Hepatocyte (in vitro differentiated cells): ENCODE data around the gene PRDX1. TPM values are rescaled to one million over a fixed set of nuclear protein-coding genes. Genes with fewer than 3 reads are reported as not detected.

Experiments
- DNase-seq: peaks from one replicate; pipeline ENCODE4 v3.0.0-alpha.2; 2016; ENCODE audit warnings: low spot score
- H2AFZ ChIP-seq: fragments of 200-600 bp; sonication (generic); 2 replicates; pipeline ENCODE4 v1.6.0; 2016; ENCODE audit warnings: antibody characterized with exemption, mild to moderate bottlenecking
- H3K27ac ChIP-seq: fragments of 200-600 bp; sonication (generic); 2 replicates; pipeline ENCODE4 v1.5.1; 2016; ENCODE audit warnings: mild to moderate bottlenecking
- H3K27me3 ChIP-seq: fragments of 200-600 bp; sonication (generic); 2 replicates; pipeline ENCODE4 v1.6.1; 2016
- H3K36me3 ChIP-seq: fragments of 200-600 bp; sonication (generic); replicated peaks from 2 replicates; pipeline ENCODE4 v1.5.1; 2016; ENCODE audit warnings: low read depth; ENCODE audit not compliant: insufficient read depth
- H3K4me1 ChIP-seq: fragments of 200-600 bp; sonication (generic); 2 replicates; pipeline ENCODE4 v1.5.1; 2016; ENCODE audit warnings: mild to moderate bottlenecking, moderate library complexity; ENCODE audit not compliant: insufficient read depth
- H3K4me2 ChIP-seq: fragments of 200-600 bp; sonication (generic); 2 replicates; pipeline ENCODE4 v1.6.0; 2016
- H3K4me3 ChIP-seq: fragments of 200-600 bp; sonication (generic); 2 replicates; pipeline ENCODE4 v1.5.1; 2016; ENCODE audit warnings: mild to moderate bottlenecking
- H3K79me2 ChIP-seq: fragments of 200-600 bp; sonication (generic); 2 replicates; pipeline ENCODE4 v1.6.0; 2017; ENCODE audit warnings: mild to moderate bottlenecking
- H3K9me2 ChIP-seq: fragments of 200-600 bp; sonication (generic); replicated peaks from 2 replicates; pipeline ENCODE4 v1.6.0; 2017; ENCODE audit warnings: mild to moderate bottlenecking; ENCODE audit not compliant: insufficient read depth
- H3K9me3 ChIP-seq: fragments of 200-600 bp; sonication (generic); 2 replicates; pipeline ENCODE4 v1.5.1; 2016; ENCODE audit warnings: low read depth, mild to moderate bottlenecking
- H4K20me1 ChIP-seq: fragments of 200-600 bp; sonication (generic); 2 replicates; pipeline ENCODE4 v1.6.0; 2016; ENCODE audit warnings: mild to moderate bottlenecking; ENCODE audit not compliant: insufficient read depth, poor library complexity, severe bottlenecking
- CTCF ChIP-seq: fragments of 200-600 bp; sonication (generic); IDR thresholded peaks from 2 replicates; pipeline ENCODE4 v1.5.1; 2016; ENCODE audit warnings: antibody characterized with exemption, mild to moderate bottlenecking; ENCODE audit not compliant: poor library complexity
- EZH2 ChIP-seq: fragments of 200-600 bp; sonication (generic); IDR thresholded peaks from 2 replicates; pipeline ENCODE4 v1.6.1; 2016; ENCODE audit warnings: antibody characterized with exemption, mild to moderate bottlenecking, borderline replicate concordance
- EZH2phosphoT487 ChIP-seq: fragments of 200-600 bp; sonication (generic); IDR thresholded peaks from one replicate; pipeline ENCODE4 v1.6.1; 2018; ENCODE audit warnings: antibody characterized with exemption, mild to moderate bottlenecking, low read depth, moderate library complexity; ENCODE audit not compliant: unreplicated experiment, severe bottlenecking
- WGBS: methylation state at CpG from one replicate; pipeline ENCODE4 v1.1.6; 2016; ENCODE audit warnings: low lambda C conversion rate; ENCODE audit errors: missing lambda C conversion rate; 5-methylcytosine and 5-hydroxymethylcytosine counted together
- polyA plus RNA-seq: library from polyadenylated mRNA; unstranded; fragments of >200 nt; fragmentation: Nextera tagmentation; extraction: Ambion mirVana; gene quantifications from 2 replicates; pipeline ENCODE4 v1.2.1, GENCODE V29; 2016
- total RNA-seq: library from RNA; depleted of rRNA; stranded (reverse); fragments of >200 nt; gene quantifications from 2 replicates; pipeline ENCODE4 v1.2.3, GENCODE V29; 2014

PRDX1 gene
- total and polyA plus RNA-seq, 2 experiments from 2014 or later = 523 to 660 TPM

GRCh38 chr1:45563843-45564242, 42.2 kb upstream of the PRDX1 start:
- Histone ChIP-seq H3K9me2 (no peaks in the 10 kb centered on the region), H2AFZ (no peak overlapping the region), H3K4me2 (no peak overlapping the region), H3K4me3 (no peak overlapping the region), H3K9me3 (no peaks in the 10 kb centered on the region), H3K79me2 (peaks cover 24% of the 10 kb centered on the region), H3K4me1 (no peaks in the 10 kb centered on the region), H3K27ac (peak overlapping the region; percentile 16), H3K27me3 (no peaks in the 10 kb centered on the region), H3K36me3 (no peaks in the 10 kb centered on the region), H4K20me1 (no peaks in the 10 kb centered on the region)
- TF ChIP-seq EZH2phosphoT487 (no peak), EZH2 (no peak)
- no peak for DNase-seq
- WGBS = 100% methylated on average over 2 of the region's 2 CpGs

GRCh38 chr1:45557422-45557944, 35.8 kb upstream of the PRDX1 start:
- peaks cover 3% of the 10 kb centered on the region for H3K4me1 ChIP-seq
- WGBS = 82% methylated on average over 3 of the region's 3 CpGs
- no peaks in the 10 kb centered on the region for H3K9me2 ChIP-seq
- no peaks in the 10 kb centered on the region for H3K27me3 ChIP-seq
- TF ChIP-seq EZH2phosphoT487 = no peak
- no peak for TF ChIP-seq CTCF
- no peak for TF ChIP-seq EZH2
- no peaks in the 10 kb centered on the region for H4K20me1 ChIP-seq
- H3K27ac ChIP-seq = peak overlapping the region; percentile 34
- H3K36me3 ChIP-seq = no peaks in the 10 kb centered on the region
- no peak overlapping the region for H2AFZ ChIP-seq
- DNase-seq = no peak
- peaks cover 77% of the 10 kb centered on the region for H3K79me2 ChIP-seq
- H3K4me2 ChIP-seq = no peak overlapping the region
- no peak overlapping the region for H3K4me3 ChIP-seq
- H3K9me3 ChIP-seq = no peaks in the 10 kb centered on the region

- H3K4me2 ChIP-seq = no peak overlapping the region
- no peaks in the 10 kb centered on the region for H3K36me3 ChIP-seq
- no peak overlapping the region for H3K27ac ChIP-seq
- H3K79me2 ChIP-seq = peaks cover 72% of the 10 kb centered on the region
- H2AFZ ChIP-seq = no peak overlapping the region
- DNase-seq = no peak
- H3K27me3 ChIP-seq = no peaks in the 10 kb centered on the region
- no peaks in the 10 kb centered on the region for H3K9me2 ChIP-seq
- no peaks in the 10 kb centered on the region for H4K20me1 ChIP-seq
- no peaks in the 10 kb centered on the region for H3K9me3 ChIP-seq
- no peak overlapping the region for H3K4me3 ChIP-seq
- 89% methylated on average over 6 of the region's 6 CpGs for WGBS
- no peak for TF ChIP-seq EZH2phosphoT487
- no peak for TF ChIP-seq CTCF
- TF ChIP-seq EZH2 = no peak
- peaks cover 8% of the 10 kb centered on the region for H3K4me1 ChIP-seq
These were observed 32.5 kb upstream of the PRDX1 start for GRCh38 chr1:45554198-45554597.

- TF ChIP-seq EZH2phosphoT487 = no peak
These were observed 30.6 kb upstream of the PRDX1 start for GRCh38 chr1:45552331-45552730.

More at GRCh38 chr1:45552331-45552730, 30.6 kb upstream of the PRDX1 start:
- Histone ChIP-seq H3K4me3 (peak overlapping the region; percentile 76), H3K4me2 (peak overlapping the region; percentile 88), H3K27ac (no peak overlapping the region), H3K9me3 (no peaks in the 10 kb centered on the region), H4K20me1 (no peaks in the 10 kb centered on the region), H3K4me1 (peaks cover 8% of the 10 kb centered on the region), H2AFZ (no peak overlapping the region), H3K9me2 (no peaks in the 10 kb centered on the region), H3K36me3 (no peaks in the 10 kb centered on the region), H3K27me3 (no peaks in the 10 kb centered on the region), H3K79me2 (peaks cover 59% of the 10 kb centered on the region)
- 72% methylated on average over 1 of the region's 1 CpG for WGBS
- peak; percentile 70 for DNase-seq
